Activated CD4-positive, alpha-beta T cell treated with anti-CD3 and anti-CD28 coated beads, Interleukin-10, Interleukin-2, amounts not matched to agents 100 ng/mL and 50 ng/mL, durations not matched to agents 16 hours and 8 hours (primary cell): ENCODE measurements around the gene GVQW3.
"Not testable (repeated sequence)": the region's sequence is repeated elsewhere in the genome, so short reads cannot be mapped to it uniquely, and the experiment has no call there.

ENCODE experiments used
- DNase-seq: peaks from one replicate; pipeline ENCODE4 v3.0.0-alpha.2; 2020

Gene GVQW3

DNA sequence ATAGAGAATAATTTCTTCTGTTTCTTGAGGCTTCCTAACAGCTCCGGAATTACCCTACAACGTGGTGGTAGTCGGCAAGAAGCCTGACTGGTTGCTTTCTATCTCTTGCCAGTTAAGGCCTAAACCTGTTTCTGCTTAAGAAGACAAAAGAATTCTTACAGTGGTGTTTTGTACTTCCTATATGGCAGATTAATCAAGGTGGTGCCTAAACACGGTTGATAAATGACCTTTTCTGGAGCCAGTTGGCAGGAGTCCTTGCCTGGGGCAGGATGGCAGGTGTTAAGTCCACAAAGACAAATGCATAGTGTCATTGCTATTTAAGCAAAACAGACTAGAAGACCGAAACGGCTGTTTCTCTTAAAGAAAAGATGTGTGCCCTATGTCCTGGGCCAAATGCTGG, 9.9 kb downstream of the GVQW3 start:
- no peak for DNase-seq

DNA sequence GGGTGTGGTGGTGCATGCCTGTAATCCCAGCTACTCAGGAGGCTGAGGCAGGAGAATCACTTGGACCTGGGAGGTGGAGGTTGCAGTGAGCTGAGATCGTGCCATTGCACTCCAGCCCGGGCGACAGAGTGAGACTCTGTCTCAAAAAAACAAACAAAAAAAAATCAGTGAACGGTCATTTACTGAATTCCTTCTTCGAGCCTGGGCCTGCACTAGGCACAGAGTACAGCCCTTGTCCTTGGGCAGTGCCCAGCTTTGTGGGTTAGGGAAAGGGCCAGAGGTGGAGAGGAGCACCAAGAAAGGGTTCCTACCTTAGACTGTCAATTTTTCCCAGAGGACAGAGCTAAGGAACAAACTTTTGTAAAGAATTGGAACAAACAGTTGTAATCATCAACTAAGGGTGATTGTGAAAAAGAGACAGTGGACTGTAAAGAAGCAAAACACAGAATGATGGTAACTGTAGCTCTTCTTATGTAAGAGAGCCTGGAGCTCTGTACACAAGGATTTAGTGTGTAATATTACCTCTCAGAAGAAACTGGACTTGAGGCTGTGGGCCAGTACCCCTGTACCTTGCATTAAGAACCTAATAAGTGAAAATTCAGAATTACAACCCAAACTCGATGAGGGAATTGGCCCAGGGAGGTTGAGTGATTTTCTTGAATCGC, 10.8 kb downstream of the GVQW3 start:
- DNase-seq: no peak

DNA sequence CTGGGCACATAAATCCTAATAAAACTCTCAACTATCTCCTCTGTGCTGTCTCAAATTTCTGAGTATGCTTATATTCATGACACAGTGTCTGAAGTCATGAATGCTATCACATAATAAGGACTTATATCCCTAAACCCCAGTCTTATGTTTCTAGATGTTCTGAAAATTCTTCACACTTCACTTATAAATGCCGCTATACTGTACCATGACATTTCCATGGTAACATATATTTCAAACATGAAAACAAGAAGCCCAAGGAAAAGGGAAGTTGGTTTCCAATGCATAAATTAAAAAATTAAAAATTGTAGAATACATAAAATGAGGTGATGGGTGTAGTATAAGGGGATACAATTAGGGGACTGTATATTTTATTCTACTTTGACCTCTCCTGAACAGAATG, 11.7 kb downstream of the GVQW3 start:
- DNase-seq: no peak

DNA sequence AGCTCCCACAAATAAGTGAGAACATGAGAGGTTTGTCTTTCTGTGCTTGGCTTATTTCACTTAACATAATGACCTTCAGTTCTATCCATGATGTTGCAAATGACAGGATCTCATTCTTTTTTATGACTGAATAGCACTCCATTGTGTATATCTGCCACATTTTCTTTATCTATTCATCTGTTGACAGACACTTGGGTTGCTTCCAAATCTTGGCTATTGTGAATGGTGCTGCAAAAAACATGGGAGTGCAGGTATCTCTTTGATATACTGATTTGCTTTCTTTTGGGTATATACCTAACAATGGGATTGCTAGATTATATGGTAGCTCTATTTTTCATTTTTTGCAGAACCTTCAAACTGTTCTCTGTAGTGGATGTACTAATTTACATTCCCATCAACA, 13.3 kb downstream of the GVQW3 start:
- DNase-seq: no peak

DNA sequence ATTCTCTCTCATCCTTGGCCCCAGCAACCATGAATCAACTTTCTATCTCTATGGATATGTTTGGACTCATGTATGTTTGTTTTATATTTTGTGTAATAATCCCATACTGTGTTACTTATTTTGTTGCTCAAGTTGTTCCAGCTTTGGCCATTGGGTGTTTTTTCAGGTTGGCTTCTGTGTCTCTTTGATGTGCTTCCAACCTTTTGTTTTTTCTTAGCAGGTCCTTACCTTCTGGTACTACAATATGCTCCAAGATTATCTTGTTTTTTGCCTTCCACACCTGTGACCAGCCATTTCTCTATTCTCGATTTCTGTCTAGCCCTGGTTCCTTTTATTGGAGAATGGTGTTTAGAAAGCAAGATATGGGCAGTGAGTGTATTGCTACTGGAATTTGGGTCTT, 14.2 kb downstream of the GVQW3 start:
- no peak for DNase-seq

DNA sequence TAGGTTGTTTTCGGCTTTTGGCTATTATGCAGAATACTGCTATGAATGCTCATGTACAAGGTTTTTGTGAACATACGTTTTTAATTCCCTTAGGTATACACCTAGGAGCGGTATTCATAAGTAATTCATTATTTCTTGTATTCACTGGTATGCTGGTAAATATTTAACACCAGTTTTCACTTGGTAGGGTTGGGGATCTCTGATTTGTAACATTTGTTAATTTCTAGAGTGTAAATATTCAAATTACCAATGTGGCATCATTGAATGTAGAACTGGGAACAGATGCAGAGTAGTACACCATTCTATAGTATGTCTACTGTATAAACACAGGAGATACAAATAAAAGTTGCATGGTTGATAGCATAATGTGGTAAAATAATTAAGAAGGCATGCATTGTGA, 16.3 kb downstream of the GVQW3 start:
- no peak for DNase-seq

DNA sequence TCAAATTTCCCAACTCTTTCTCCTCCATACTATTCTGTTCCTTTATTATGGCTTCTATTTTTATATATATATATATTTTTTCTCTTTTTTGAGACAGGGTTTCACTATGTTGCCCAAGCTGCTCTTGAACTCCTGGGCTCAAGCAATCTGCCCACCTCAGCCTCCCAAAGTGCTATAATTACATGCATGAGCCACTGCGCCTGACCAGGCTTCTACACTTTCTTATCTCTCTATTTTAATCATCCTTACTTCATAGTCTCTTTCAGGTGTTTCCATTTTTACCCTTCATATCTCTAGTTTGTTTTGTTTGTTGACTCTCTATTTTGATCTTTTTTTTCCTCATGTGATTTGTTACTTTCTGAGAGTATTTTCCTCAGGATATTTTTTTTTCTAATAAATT, 19.8 kb downstream of the GVQW3 start:
- DNase-seq: no peak

DNA sequence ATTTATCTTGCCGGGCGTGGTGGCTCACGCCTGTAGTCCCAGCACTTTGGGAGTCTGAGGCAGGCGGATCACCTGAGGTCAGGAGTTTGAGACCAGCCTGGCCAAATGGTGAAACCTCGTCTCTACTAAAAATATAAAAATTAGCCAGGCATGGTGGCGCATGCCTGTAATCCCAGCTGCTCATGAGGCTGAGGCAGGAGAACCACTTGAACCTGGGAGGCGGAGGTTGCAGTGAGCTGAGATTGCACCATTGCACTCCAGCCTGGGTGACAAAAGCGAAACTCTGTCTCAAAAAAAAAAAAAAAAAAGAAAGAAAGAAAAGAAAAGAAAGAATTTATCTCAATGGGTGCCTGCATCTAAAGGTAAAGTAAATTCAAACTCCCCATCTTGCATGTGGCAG, 20.4 kb downstream of the GVQW3 start:
- not testable (repeated sequence) for DNase-seq

DNA sequence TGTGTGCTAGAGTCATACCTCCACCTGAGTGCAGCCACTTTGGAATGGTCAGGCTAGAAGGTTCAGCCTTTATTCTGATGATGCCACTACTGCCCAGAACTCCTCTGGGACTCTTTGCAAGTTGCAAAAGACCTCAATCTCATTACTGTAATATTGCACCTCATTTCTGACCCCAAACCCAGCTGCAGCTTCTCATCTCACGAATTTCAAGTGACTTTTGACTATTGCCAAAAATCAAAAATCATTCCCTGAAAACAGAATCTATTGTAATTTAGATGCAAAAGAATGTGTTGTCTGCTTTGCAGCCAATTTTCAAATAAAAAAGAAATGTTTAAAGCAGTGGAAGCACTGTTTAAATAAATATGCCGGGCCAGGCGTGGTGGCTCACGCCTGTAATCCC, 25.2 kb downstream of the GVQW3 start:
- no peak for DNase-seq

DNA sequence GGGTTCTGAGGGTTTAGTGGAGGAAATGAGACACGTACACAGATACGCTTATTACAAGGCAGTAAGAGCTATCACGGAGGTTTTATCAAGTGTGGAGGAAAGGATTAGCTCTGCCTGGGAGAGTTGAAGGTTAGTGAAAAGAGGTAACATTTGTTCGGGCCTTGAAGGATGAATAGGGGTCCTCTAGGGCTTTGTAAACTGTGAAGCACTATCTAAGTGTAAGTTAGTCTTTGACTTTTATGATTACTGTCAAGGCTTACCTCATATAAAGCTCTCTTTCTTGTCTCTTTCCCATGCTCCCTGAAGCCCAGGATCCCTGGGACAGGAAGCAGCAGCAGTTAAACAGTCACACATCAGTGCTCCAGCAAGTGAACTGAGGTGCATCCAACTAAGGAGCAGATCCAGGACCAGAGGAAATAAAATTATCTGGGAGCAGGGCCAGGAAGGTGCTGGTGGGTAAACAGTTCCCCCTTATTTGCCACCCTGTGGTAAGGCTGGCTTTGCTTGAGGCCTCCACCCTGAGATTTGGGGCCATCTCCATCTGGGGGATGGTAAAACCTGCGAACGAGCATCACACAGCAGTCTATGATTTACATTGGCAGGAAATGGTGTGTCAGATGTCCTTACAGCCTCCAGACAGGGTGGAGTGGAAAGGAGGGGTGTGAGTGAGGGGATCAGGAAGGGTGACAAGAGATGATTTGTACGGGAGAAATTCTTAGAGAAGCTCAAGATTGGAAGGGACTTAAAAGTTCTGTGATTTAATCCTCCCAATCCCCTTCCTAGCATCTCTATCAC, 27.2 kb downstream of the GVQW3 start:
- no peak for DNase-seq

DNA sequence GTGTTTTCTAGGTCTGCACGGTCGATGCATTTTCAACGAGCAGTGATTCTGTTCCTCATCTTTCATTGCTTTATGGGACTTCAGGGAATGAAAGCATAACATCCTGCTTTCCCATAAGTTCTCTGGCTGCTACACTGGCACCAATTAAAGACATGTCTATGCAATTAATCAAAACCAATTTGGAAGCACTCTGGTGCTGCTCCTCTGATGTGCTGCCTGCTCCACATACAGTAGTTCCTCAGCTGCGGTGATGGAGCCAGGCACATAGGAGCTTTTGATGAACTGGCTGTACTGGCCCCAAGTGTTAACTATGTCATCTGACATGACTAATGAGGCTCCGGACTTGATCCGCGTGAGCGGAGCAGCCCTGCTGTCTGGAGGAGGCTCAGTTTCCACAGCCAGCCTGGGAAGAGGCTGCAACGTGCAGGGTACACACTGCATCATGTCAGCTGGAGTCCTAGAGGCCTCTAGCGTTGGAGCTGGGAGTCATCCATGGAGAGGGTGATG, 29.8 kb downstream of the GVQW3 start:
- no peak for DNase-seq

DNA sequence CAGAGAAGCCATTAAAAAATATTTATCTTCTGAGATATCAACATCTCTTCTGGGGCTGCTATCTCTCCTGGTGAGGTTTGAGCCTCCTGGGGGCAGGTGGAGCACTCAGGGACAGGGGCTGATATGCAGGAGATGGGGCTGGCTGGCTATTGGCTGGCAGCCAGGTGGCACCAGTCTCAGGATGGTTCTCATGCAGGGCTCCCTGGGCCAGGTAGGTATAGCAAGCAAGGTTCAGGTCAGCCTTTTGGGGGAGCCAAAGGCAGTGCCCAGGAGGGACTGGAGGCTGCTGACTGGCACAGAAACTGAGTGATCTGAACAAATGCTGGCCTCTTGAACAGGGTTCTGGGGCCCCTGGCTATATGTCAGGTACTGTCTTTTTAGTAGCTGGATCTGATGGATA, 34.0 kb downstream of the GVQW3 start:
- no peak for DNase-seq

DNA sequence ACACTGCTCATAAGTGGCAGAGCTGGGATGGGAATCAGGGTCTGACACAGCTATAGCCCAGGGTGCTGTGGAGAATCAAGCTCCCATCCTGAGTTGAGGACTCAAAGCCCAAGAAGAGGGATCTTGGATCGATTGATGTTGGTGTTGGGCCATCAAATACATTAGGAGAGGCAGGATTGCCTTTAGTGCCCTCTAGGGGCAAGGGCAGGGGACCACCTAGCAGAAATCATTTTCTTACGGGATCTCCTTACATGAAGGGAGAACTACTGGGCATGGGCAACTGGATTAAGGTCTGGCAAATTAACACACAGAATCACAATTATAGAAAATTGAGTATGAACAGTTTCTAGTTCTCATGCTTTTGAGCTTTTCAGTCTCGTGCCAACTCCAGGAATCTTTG, 38.8 kb downstream of the GVQW3 start:
- peak; percentile 25 for DNase-seq

DNA sequence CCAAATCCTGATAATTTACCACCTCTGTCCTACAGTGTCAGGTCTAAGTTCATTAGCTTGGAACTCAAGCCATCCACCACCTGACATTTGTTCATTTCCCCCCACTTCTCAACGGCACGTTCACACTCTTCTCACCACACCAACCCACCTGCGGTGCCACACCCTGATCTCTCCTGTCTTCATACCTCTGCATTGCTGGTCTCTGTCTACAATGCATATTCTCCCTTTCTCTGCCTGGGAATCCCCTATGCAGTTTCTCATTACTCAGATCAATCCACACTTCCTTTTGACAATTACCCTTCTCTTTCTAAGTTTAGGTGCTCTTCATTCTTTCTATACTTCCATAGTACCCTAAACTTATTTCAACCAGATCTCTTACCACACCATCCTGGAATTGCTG, 43.3 kb downstream of the GVQW3 start:
- DNase-seq: peak; percentile 59

DNA sequence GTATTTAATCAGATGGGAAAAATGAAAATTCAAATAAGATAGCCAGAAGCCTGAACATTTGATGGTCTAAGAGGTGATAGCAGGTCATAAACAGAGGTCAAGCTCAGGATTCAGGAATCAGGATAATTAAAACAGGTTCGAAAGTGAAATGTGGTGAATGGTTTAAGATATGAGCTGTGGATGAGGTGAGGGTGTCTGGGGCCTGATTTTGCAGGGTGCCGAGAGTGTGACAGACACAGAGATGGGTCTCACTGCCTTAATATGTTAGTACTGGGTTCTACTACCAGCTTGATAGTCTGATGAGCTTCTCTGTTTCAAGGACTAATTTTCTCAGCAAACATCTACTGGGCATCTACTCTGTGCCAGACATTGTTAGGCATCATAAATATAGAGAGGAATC, 43.8 kb downstream of the GVQW3 start:
- peak; percentile 13 for DNase-seq

DNA sequence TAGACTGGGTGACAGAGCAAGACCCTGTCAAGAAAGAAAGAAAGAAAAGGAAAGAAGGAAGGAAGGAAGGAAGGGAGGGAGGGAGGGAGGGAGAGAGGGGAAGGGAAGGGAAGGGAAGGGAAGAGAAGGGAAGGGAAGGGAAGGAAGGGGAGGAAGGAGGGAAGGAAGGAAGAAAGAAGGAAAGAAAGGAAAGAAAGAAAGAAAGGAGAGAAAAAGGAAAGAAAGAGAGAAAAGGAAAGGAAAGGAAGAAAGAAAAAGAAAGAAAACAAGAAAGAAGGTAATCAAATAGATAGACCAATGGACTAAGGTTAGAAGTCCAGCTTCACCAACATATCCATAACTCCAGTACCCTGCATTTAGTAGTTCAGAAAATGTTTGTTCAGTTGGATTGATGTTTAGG, 45.5 kb downstream of the GVQW3 start:
- no peak for DNase-seq

DNA sequence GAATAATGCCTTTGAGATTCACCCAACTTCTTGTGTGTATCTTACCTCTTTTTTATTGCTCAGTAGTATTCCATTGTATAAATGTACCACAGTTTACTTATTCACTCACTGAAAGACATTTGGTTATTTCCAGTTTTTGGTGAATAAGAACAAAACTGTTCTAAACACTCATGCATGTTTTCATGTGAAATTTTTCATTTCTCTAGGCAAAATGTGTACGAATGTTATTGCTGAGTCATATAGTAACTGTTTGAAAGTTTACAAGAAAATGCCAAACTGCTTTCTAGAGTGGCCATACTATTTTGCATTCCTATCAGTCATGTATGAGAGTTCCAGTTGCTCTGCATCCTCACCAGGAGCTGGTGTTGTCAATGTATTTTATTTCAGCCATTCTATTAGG, 54.9 kb downstream of the GVQW3 start:
- peak; percentile 27 for DNase-seq

DNA sequence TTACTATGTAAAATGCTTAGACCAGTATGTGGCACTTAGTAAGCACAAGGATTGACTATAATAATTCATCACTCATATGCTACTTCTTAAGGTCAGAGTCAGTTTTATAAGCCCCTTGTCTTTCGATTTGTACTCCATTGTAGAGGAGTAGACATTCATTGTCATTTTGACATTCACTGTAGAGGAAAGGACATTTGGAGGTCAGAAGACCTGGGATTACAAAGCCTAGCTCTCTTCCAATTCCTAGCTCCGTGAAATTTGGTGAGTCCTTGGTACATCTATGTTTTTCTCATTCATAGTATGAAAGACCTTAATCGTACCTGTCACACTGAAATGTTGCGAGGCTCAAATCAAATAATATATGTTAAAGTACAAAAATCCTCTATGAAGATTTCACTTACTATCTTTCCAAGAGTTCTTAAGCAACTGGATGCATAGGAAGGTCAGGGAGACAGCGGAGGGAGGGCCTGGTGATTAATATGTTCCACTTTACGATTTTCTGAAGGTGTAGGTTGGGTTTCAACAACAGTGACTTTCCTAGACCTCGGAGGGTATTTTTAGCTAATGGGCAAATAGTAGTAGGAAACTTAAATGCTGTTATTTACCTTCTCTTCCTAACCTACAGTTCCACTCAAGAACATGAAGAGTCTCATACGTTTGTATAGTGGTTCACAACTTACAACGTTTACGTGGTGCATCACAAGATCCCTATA, 62.3 kb downstream of the GVQW3 start:
- DNase-seq: peak; percentile 22

DNA sequence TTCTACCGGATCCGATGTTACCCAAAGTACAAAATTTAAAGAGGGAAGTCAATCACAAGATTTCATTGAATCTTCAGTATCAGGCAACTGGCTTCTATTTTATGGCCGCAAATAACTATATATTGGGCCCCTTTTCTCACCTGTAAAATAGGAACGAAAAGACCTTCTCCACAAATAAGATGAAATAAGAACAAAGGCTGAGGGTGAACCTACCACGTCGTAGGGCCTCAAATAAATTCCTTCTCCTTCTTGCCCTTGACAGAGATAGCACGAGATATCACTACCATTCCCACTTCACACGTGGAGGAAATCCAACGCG, 62.9 kb downstream of the GVQW3 start:
- DNase-seq: no peak

DNA sequence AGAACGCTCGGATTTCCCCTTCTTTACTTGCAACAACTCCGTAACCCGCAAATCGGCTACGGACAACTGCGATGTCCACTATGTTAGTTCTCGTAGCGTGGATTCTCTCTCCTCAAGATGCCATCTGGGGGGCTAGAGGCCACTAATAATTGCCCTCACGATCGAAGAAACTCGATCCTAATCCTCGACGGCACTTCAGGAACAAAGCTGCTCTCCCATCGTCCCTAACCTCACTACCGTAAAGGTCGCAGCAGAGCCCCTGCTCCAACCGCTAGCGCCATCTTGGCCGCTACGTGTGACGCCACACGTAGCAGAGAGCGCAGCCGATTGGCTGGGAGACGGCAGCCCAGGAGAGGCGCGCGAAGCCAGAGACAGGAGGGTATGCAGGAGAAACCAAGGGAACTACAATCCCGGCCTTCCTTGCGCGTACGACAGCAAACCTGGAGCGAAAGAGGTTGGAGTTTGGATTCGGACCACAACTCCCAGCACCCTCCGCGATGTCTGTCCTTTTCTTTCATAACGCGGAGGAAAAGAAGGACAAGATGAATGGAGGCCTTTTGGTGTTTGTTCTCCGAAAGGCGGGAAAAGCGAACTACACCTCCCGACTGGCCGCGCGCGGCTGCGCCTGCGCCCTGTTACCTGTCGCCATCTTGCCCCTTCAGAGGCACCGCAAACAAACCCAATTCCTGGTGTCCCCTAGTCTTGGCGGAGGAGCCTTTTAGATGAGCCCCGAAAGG, 63.4 kb downstream of the GVQW3 start, which contains the start of gene EMSY:
Gene EMSY (plus strand): TSS at position 635 of the 737 bp plus-strand sequence. CDS start 1,921 bp downstream, outside the sequence.
- peak; percentile 97 for DNase-seq

DNA sequence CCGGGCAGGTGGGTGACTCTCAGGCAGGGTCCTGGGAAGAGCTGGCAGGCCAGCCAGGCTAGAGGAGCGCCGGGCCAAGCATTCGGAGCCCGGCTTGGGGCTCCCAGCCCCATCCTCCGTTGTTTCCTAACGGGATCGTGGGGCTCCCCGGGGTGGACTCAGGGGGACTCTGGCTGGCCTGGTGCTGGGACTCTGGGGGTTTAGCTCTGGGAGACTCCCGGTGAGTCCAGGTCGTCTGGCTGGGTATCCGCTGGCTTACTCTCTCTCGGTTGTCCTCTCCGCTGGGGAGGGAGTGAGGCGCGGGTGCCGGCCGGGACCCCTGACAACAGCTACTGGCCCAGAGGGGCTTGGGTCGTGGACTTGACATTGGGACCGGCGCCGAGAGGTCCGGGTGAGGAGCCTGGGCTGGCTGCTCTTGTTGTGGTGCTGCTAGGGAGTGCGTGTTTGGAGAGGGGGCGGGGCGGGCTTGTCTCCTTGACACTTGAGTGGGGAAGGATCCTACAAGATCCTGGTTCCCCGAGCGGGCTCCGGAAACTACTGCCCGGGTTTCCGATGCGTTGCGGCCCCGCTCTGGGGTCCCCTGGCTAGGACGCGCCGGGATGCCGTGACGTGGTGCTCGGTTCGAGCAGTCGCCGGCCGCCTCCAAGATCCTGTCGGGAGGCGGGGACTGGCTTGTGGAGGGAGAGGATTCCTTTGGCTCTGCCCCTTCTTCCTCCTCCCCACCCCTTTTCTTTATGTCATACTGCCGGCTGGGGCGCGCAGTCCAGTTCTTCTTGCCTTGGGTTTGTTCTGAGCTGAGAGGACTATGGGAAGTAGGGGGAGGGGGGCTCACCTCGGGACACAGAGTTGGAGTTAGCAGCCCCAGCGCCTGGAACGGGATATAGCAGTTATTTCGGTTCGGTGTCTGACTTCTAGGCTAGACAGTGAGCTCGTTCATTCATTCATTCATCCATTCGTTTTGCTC, 64.3 kb downstream of the GVQW3 start:
- peak; percentile 76 for DNase-seq

DNA sequence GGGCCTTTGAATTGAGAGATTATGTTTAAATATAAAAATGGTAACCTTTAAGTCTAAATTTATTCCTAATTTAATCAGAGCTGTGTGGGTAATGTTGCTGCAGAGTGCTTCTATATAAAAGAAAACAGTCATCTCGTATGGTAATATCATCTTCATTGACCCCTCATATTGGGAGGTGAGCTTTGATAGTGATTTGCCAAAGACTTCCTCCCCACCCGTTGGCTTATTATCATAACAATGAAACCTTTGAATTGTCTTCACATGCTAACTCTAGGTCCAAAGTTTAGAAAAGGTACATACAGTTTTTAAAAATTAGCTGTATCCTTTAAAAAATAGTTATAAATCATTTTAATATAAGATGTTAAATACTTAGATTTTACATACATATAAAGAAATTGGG, 67.4 kb downstream of the GVQW3 start:
- DNase-seq: no peak
